Fibroblast of skin of left biceps (primary cell): ENCODE data around the gene PRRT2.
"Not testable (repeated sequence)": the region's sequence is repeated elsewhere in the genome, so short reads cannot be mapped to it uniquely, and the experiment has no call there.

Source experiments
- DNase-seq, 2 experiments: peaks; one replicate each; pipeline ENCODE4 v3.0.0-alpha.2; 2013; ENCODE audit warnings: low read depth in 2 of 2

PRRT2 gene

GRCh38 chr16:29811896-29812665 lies at the start of gene PRRT2:
TSS of gene PRRT2 (plus strand) at chr16:29812193. CDS start at chr16:29813055, 862 bp downstream.
- DNase-seq, result no peak

GRCh38 chr16:29763326-29763725 lies 48.7 kb upstream of the PRRT2 start:
- DNase-seq, result no peak

DNA sequence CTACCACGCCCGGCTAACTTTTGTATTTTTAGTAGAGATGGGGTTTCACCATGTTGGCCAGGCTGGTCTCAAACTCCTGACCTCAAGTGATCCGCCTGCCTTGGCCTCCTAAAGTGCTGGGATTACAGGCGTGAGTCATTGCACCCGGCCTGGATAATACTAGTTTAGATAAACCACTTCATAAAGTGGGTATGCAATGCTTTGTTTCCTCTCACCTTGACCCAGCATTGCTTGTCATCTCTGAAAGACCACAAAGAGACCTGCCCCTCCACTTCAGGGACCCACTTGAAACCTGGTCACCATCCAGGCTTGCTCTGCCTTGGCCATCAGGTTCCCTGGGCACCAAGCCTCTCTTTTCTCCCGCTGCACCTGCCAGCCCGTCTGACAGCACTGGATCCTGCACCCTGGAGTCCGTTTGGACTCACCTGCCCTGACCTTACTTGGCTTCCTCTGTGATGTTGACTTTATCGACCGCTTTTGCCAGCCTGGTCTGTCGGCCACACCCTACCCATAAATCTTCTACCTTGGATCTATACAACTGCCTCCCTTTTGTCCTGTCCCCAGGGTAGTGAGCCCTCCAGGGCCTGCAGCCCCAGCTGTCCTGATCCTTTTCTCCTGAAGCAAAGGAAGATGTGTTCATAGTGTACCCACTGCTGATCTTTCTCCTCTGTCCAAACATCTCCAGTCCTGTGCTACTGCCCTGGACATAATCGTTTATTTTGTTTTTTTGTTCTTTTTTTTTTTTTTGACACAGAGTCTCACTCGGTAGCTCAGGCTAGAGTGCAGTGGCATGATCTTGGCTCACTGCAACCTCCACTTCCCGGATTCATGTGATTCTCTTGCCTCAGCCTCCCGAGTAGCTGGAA lies 46.6 kb upstream of the PRRT2 start:
- DNase-seq, result no peak

- no peak for DNase-seq
These were observed 45.4 kb upstream of the PRRT2 start for GRCh38 chr16:29766571-29766970.

DNA sequence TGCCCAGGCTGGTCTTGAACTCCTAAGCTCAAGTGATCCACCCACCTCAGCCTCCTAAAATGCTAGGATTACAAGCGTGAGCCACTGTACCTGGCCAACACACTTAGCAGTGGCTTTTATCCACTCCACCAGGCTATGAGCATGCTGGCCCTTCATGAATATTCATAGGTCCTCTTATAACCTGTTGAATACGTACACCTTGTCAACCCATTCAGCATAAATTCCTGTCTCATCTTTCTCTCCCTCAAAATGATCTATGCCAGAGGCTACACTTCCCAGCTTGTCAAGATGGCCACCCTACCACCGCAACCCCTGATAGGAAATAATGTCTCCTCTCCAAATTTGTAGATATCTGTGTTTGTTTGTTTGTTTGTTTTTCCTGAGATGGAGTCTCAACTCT lies 44.9 kb upstream of the PRRT2 start:
- DNase-seq, result no peak

- DNase-seq, result no peak
These were observed 42.5 kb upstream of the PRRT2 start for GRCh38 chr16:29769507-29769906.

DNA sequence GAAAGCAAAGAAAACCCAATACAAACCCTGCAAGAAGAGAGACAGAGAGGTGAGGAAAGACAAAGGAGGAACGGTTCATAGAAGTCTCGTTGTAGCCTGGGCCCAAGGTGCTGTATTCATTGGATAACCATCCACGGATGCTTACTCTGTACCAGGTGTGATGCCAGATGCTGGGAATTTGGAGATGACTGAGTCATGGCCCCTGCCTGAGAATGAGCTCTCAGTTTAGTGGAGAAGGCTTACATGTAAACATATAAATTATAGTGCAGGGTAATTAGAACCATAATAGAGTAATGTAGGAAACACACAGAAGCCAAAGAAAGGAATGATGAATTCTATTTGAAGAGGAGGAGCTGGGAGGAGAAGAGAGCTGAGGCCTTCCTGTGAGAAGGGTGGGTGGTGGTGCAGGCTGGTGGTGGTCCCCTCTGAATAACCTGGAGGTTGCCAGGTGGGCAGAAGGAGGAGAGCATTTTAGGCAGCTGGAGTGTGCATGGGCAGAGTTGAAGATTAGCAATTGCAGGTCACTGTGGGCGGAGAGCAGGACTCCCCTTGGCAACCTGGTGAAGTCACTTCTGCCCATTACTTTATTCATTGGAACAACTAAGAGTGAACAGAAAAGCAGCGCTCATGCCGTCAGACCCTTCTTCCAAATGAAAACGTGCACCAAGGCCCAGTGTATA lies 41.6 kb upstream of the PRRT2 start:
- DNase-seq, result no peak

DNA sequence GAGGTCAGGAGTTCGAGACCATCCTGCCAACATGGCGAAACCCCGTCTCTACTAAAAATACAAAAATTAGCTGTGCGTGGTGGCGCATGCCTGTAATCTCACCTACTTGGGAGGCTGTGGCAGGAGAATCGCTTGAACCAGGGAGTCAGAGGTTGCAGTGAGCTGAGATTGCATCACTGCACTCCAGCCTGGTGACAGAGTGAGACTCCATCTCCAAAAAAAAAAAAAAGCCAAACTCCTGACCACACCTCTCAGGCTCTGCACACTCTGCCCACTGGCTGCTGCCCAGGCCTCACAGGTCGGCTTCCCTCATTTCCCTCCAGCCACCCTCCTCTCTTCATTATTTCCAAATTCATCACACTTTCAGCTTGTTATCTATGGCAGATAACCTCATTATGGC lies 39.7 kb upstream of the PRRT2 start:
- DNase-seq, result not testable (repeated sequence)

DNA sequence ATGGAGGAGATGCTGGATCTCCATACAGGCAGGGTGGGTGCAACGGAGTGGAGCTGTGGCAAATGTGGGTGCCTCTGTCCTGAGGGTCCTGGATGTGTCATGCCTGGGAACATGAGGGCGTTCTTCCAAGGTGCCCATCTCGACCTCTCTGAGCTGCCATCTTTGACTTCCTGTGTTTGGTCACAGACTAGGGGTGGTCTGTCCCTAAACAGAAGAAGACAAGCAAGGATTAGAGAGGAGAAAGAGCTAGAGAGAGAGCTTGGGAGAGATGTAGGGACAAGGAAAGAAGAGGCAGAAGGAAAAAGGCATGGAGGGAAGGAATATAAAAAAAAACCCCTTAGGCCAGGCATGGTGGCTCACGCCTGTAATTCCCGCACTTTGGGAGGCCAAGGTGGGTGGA lies 37.3 kb upstream of the PRRT2 start:
- no peak for DNase-seq

GRCh38 chr16:29775742-29776408 lies 36.1 kb upstream of the PRRT2 start:
- no peak for DNase-seq

DNA sequence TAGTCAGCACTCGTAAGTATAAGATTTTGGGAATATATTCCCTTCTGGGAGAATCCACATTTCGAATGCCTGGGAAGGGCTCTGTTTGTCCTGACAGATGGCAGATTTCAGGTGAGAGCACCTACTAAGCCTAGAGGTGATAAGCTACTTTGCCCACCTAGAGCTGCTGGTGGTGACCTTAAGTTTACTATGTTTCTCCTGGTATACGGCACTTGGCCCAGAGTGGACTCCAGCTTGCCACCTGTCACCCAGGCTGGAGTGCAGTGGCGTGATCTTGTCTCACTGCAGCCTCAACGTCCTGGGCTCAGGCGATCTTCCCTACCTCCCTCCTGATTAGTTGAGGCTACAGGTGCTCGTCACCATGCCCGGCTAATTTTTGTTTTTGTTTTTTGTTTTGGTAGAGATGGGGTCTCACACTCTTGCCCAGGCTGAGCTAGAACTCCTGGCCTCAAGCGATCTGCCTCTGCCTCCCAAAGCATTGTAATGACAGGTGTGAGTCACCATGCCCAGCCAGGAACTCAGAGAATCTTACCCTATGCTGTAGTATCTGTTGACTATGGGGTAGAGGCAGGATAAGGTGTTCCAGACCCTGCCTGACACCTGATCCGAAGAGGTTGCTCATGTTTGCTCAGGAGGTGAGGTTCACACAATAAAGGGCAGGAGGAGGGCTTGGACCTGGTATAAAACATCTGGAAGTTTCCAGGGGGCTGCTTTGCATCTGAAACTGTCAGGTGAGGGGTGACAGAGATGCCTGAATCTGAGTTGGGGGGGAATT lies 34.2 kb upstream of the PRRT2 start, which contains the start of gene ZG16:
Gene ZG16, plus strand, starts transcription at position 681 of the 775 bp plus-strand sequence. CDS start 1,011 bp downstream, outside the sequence.
- no peak for DNase-seq

GRCh38 chr16:29779474-29779873 lies 32.5 kb upstream of the PRRT2 start:
- no peak for DNase-seq

- not testable (repeated sequence) for DNase-seq
These were observed 28.7 kb upstream of the PRRT2 start for GRCh38 chr16:29783094-29783953.

- no peak for DNase-seq
These were observed 27.8 kb upstream of the PRRT2 start for GRCh38 chr16:29784157-29784556.

DNA sequence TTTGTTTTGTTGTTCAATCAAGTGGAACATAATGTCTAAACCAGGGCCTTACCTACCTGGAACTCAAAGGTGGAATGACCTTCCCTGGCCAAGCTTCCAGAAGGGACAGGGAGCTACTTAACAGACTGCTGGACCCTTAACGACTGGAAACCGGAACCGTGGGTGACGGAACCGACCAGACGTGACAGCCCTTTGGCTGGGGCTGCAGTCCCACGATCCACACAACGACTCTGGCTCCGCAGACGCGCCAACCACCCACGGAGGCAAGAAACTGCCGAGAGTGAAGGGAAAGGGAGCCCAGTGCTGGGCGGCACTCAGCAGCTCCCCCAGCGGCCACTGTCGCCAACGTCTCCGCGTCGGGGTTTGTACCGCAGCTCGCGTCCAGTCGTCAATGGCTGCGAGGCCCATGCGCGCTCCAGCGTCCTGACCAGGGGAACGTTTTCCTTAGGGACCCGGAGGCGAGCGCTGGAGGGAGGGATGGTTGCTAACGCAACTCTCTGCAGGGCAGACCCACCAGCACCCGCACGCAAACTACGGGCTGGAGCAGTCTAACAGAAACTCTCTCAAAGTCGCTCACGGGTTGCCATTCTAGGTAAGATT lies 27.0 kb upstream of the PRRT2 start:
- no peak for DNase-seq

DNA sequence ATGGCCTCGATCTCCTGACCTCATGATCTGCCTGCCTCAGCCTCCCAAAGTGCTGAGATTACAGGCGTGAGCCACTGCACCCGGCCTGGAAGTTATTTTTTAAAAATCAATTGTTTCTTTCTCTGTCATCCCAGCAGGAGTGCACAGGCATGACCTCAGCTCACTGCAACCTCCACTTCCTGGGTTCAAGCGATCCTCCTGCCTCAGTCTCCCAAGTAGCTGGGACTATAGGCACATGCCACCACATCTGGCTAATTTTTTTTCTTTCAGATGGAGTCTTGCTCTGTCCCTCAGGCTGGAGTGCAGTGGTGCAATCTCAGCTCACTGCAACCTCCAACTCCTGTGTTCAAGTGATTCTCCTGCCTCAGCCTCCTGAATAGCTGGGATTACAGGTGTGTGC lies 24.8 kb upstream of the PRRT2 start:
- not testable (repeated sequence) for DNase-seq

- no peak for DNase-seq
These were observed 22.2 kb upstream of the PRRT2 start for GRCh38 chr16:29789775-29790182.

DNA sequence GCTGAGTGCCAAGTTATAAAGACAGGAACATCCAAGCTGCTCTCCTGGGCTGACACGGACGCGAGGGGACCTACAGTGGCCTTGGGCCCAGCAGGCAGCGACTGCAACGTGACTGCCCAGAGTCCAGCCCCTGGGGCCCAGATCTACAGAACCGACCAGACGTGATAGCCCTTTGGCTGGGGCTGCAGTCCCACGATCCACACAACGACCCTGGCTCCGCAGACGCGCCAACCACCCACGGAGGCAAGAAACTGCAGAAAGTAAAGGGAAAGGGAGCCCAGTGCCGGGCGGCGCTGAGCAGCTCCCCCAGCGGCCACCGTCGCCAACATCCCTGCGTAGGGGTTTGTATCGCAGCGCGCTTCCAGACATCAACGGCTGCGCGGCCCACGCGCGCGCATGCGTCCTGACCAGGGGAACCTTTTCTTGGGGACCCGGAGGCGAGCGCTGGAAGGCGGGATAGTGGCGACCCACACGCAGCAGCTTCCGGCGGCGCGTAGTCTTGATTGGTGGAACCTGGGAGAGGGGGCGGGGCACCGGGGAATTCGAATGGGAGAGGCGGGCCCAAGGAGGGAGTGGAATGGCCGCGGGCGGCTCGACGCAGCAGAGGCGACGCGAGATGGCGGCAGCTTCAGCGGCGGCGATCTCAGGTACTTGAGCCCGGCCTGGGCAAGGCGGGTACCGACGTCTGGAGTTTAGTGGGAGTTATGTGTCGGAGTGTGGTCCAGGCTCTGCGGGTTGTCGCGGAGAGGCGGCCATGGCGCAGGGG lies 21.6 kb upstream of the PRRT2 start, which contains the start of gene KIF22:
Gene KIF22, plus strand, starts transcription at position 569 of the 766 bp plus-strand sequence. Its CDS starts 9 bp downstream, at position 578.
- peak; percentile 96 to 97 for DNase-seq
